B cell (primary cell): ENCODE measurements around the gene C3orf70. TPM values are rescaled to one million over a fixed set of nuclear protein-coding genes. Genes with fewer than 3 reads are reported as not detected.

Experiments
- ATAC-seq: fragments of 200-7000 bp; cut with Tn5 transposase; one replicate; pipeline ENCODE4 v1.10.0; 2021; ENCODE audit warnings: low read depth, mild to moderate bottlenecking, moderate number of reproducible peaks, moderate library complexity
- CTCF ChIA-PET: fragments of 350-600 bp; sonication (Branson Sonifier 250); formaldehyde crosslinking; loops from one replicate; lab custom pipeline; 2021; ENCODE audit warnings: antibody characterized with exemption, inconsistent platforms; lab: Charles Lee
- POLR2A ChIA-PET: fragments of 350-600 bp; sonication (Branson Sonifier 250); formaldehyde crosslinking; loops from one replicate; lab custom pipeline; 2021; ENCODE audit warnings: antibody characterized with exemption; lab: Charles Lee
- DNase-seq: peaks from one replicate; pipeline ENCODE4 v3.0.0; 2013
- H2AFZ ChIP-seq: 2 replicates; pipeline ENCODE4 v1.6.1; 2012; ENCODE audit warnings: mild to moderate bottlenecking, low read depth, low read length; ENCODE audit not compliant: insufficient read depth, poor library complexity, severe bottlenecking
- H3K27ac ChIP-seq, 2 donors: 1 replicate in 1 of 2; 2 replicates in 1 of 2; pipeline ENCODE4 v1.5.1; 2012 to 2013; ENCODE audit warnings: low read length in 2 of 2, mild to moderate bottlenecking in 2 of 2, moderate library complexity in 1 of 2
- H3K27me3 ChIP-seq, 4 experiments: fragments of 200-600 bp in 1 of 4; sonication (generic) in 1 of 4; replicated peaks in 1 of 4; 1 replicate in 2 of 4; 2 replicates in 2 of 4; pipeline versions ENCODE4 v1.6.1 to v1.7.0; 2013 to 2016; ENCODE audit warnings: low read length in 3 of 4, mild to moderate bottlenecking in 2 of 4, mixed read lengths in 1 of 4, moderate library complexity in 1 of 4; ENCODE audit not compliant: insufficient read depth in 4 of 4, control insufficient read depth in 3 of 4; ENCODE audit errors: control extremely low read depth in 1 of 4
- H3K36me3 ChIP-seq, 2 experiments: replicated peaks in 1 of 2; 1 replicate in 1 of 2; 2 replicates in 1 of 2; pipeline versions ENCODE4 v1.6.1 to v1.7.1; 2013; ENCODE audit warnings: low read length in 1 of 2; ENCODE audit not compliant: insufficient read depth in 2 of 2, control insufficient read depth in 1 of 2; ENCODE audit errors: control extremely low read depth in 1 of 2, extremely low read depth in 1 of 2
- H3K4me1 ChIP-seq, 2 donors: fragments of 200-600 bp in 1 of 2; sonication (generic) in 1 of 2; 1 replicate in 1 of 2; 2 replicates in 1 of 2; pipeline versions ENCODE4 v1.5.1 to v1.6.1; 2013 to 2017; ENCODE audit warnings: low read length in 2 of 2; ENCODE audit not compliant: control insufficient read depth in 2 of 2, insufficient read depth in 2 of 2
- H3K4me2 ChIP-seq: replicated peaks from 2 replicates; pipeline ENCODE3; 2012; ENCODE audit warnings: mild to moderate bottlenecking, low read depth, low read length; ENCODE audit not compliant: poor library complexity, severe bottlenecking
- H3K4me3 ChIP-seq, 5 experiments: fragments of 200-600 bp in 1 of 5; sonication (generic) in 1 of 5; 1 replicate in 3 of 5; 2 replicates in 2 of 5; pipeline versions ENCODE4 v1.5.1 to v1.7.0; 2011 to 2016; ENCODE audit warnings: low read length in 4 of 5, mild to moderate bottlenecking in 4 of 5, low read depth in 2 of 5, control low read depth in 1 of 5, moderate library complexity in 1 of 5; ENCODE audit not compliant: insufficient read depth in 1 of 5; ENCODE audit errors: control extremely low read depth in 1 of 5, extremely low read depth in 1 of 5
- H3K79me2 ChIP-seq: fragments of 200-600 bp; sonication (generic); one replicate; pipeline ENCODE4 v1.6.0; 2016; ENCODE audit warnings: low read length; ENCODE audit not compliant: control insufficient read depth, insufficient read depth
- H3K9ac ChIP-seq: fragments of 200-600 bp; sonication (generic); 2 replicates; pipeline ENCODE4 v1.6.1; 2017; ENCODE audit warnings: mild to moderate bottlenecking, low read length, moderate library complexity
- H3K9me3 ChIP-seq, 3 donors: one replicate each; pipeline versions ENCODE4 v1.6.1 to v1.7.1; 2013; ENCODE audit warnings: low read length in 2 of 3; ENCODE audit not compliant: control insufficient read depth in 2 of 3, insufficient read depth in 1 of 3; ENCODE audit errors: control extremely low read depth in 1 of 3
- H4K20me1 ChIP-seq: 2 replicates; pipeline ENCODE4 v1.6.0; 2012; ENCODE audit warnings: mild to moderate bottlenecking, low read length; ENCODE audit not compliant: insufficient read depth, control insufficient read depth, poor library complexity, severe bottlenecking
- H3K27ac Mint-ChIP-seq: one replicate; pipeline ENCODE4 v1.8.0; 2021; ENCODE audit warnings: mixed read lengths
- H3K27me3 Mint-ChIP-seq: one replicate; pipeline ENCODE4 v1.8.0; 2021; ENCODE audit warnings: mixed read lengths
- H3K4me1 Mint-ChIP-seq: one replicate; pipeline ENCODE4 v1.8.0; 2021; ENCODE audit warnings: mixed read lengths
- H3K4me3 Mint-ChIP-seq: one replicate; pipeline ENCODE4 v1.8.0; 2021; ENCODE audit warnings: mixed read lengths
- H3K9me3 Mint-ChIP-seq: one replicate; pipeline ENCODE4 v1.8.0; 2022; ENCODE audit warnings: mixed read lengths; ENCODE audit not compliant: insufficient read depth
- CTCF ChIP-seq: fragments of 200-600 bp; IDR thresholded peaks from one replicate; pipeline ENCODE4 v1.8.0; 2022; ENCODE audit warnings: antibody characterized with exemption, mild to moderate bottlenecking
- EZH2 ChIP-seq: IDR thresholded peaks from 2 replicates; pipeline ENCODE4 v1.6.1; 2012; ENCODE audit warnings: borderline replicate concordance, low read depth, mild to moderate bottlenecking, moderate library complexity, low read length; ENCODE audit not compliant: insufficient read depth, poor library complexity, severe bottlenecking
- WGBS: methylation state at CpG from one replicate; pipeline ENCODE4 v1.1.5; 2013; ENCODE audit warnings: missing lambda C conversion rate; ENCODE audit not compliant: insufficient coverage; 5-methylcytosine and 5-hydroxymethylcytosine counted together
- intact Hi-C: fragments of 100-400 bp; cut with micrococcal nuclease; formaldehyde crosslinking; loops from one replicate; pipeline ENCODE4 v1.10.0; 2022
- polyA plus RNA-seq: library from polyadenylated mRNA; depleted of rRNA; stranded (reverse); fragments of >200 nt; gene quantifications from 2 replicates; pipeline ENCODE4 v1.2.3, GENCODE V29; 2012
- total RNA-seq, 2 donors: library from RNA; stranded (reverse); fragments of 120-200 nt in 1 of 2; gene quantifications; 1 replicate in 1 of 2; 2 replicates in 1 of 2; pipeline versions ENCODE4 v1.2.3 to v1.2.4, GENCODE V29; 2013 to 2022

The C3orf70 gene
- total and polyA plus RNA-seq, 2 donors (not counting 1 experiment from before 2014, with no cell fraction given), result not detected

DNA sequence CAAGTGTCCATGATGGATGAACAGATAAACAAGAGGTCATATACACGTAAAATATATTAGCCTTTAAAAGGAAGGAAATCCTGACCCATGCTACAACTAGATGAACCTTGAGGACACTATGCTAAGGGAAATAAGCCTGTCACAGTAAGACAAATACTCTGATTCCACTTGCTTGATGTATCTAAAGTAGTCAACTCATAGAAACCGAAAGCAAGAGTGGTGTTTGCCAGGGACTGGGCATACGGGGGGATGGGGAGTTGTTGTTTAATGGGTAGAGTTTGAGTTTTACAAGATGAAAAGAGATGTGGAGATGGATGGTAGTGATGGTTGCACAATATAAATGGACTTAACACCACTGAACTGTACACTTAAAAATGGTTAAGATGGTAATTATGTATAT is 65.4 kb downstream of the C3orf70 start:
- intact Hi-C loops, result no loop called here

DNA sequence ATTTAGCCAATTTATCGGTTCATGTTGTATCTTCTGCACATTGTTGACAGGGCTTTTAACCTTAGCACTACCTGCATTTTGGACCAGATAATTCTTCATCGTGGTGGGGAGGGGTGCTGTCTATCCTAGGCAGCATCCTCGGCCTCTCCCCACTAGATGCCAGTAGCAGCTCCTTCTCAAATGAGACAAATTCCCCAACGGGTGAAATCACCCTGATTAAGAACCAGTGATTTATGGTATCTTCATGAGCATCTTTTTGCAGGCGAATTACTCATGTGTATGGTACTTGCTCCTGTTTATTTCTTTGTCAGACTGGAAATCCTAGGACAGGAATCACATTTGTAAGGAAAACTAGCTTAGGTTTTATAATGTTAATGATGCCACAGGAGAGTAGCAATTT is 68.0 kb downstream of the C3orf70 start:
- WGBS, result 88% methylated on average over 2 of the region's 5 CpGs
- Mint-ChIP-seq H3K27ac (no peak overlapping the region), H3K4me3 (no peak overlapping the region), H3K27me3 (peaks cover 17% of the 10 kb centered on the region), H3K9me3 (no peaks in the 10 kb centered on the region), H3K4me1 (no peaks in the 10 kb centered on the region)
- no peak overlapping the region for H3K4me2 ChIP-seq
- H3K27me3 ChIP-seq, result no peaks in the 10 kb centered on the region
- ChIA-PET CTCF (no interaction called here), POLR2A (no interaction called here)
- no peak overlapping the region for H3K4me3 ChIP-seq
- no peaks in the 10 kb centered on the region for H3K79me2 ChIP-seq
- no peak for DNase-seq
- H3K9me3 ChIP-seq, result no peaks in the 10 kb centered on the region
- ATAC-seq, result no peak
- H3K27ac ChIP-seq, result no peak overlapping the region
- H3K4me1 ChIP-seq, result no peaks in the 10 kb centered on the region
- intact Hi-C loops, result no loop called here
- no peaks in the 10 kb centered on the region for H4K20me1 ChIP-seq
- TF ChIP-seq EZH2 (no peak), CTCF (no peak)
- no peak overlapping the region for H2AFZ ChIP-seq
- H3K36me3 ChIP-seq, result no peaks in the 10 kb centered on the region
- no peak overlapping the region for H3K9ac ChIP-seq

More for the DNA sequence above, 65.4 kb downstream of the C3orf70 start:
- ATAC-seq (no peak), DNase-seq (no peak)
- CTCF ChIA-PET, result no interaction called here
- Mint-ChIP-seq H3K4me1 (no peaks in the 10 kb centered on the region), H3K27ac (no peak overlapping the region), H3K4me3 (no peak overlapping the region), H3K9me3 (no peaks in the 10 kb centered on the region), H3K27me3 (peaks cover 27% of the 10 kb centered on the region)
- no peak overlapping the region for H3K4me3 ChIP-seq
- peaks cover 0 to 5% (median 0%) of the 10 kb centered on the region in 4 experiments for H3K27me3 ChIP-seq
- H3K9me3 ChIP-seq, result no peaks in the 10 kb centered on the region
- TF ChIP-seq CTCF (no peak), EZH2 (no peak)
- no peak overlapping the region for H3K4me2 ChIP-seq
- no peaks in the 10 kb centered on the region for H3K4me1 ChIP-seq
- no peak overlapping the region for H3K9ac ChIP-seq
- no peaks in the 10 kb centered on the region for H3K79me2 ChIP-seq
- POLR2A ChIA-PET, result no interaction called here
- H2AFZ ChIP-seq, result no peak overlapping the region
- no peak overlapping the region for H3K27ac ChIP-seq
- H4K20me1 ChIP-seq, result no peaks in the 10 kb centered on the region
- no peaks in the 10 kb centered on the region for H3K36me3 ChIP-seq
- 80% methylated on average over 1 of the region's 3 CpGs for WGBS
